A204.1 (cell line): ENCODE results near the gene MYLK.
"Not testable (repeated sequence)": the region's sequence is repeated elsewhere in the genome, so short reads cannot be mapped to it uniquely, and the experiment has no call there.

Experiments used
- FAIRE-seq: peaks from 2 replicates; lab custom pipeline; 2012; peaks lifted over from hg19 to GRCh38; lab: Jason Lieb, UNC

MYLK gene

GRCh38 chr3:123722456-123722855 lies 161.7 kb downstream of the MYLK start:
- FAIRE-seq = no peak

GRCh38 chr3:123722021-123722420 lies 162.1 kb downstream of the MYLK start:
- FAIRE-seq = no peak

GRCh38 chr3:123721095-123721689 lies 162.9 kb downstream of the MYLK start:
- FAIRE-seq = not testable (repeated sequence)

GRCh38 chr3:123720638-123721037 lies 163.5 kb downstream of the MYLK start:
- no peak for FAIRE-seq

- no peak for FAIRE-seq
Measured at GRCh38 chr3:123719862-123720453, 164.2 kb downstream of the MYLK start.

GRCh38 chr3:123719061-123719756 lies 164.9 kb downstream of the MYLK start:
- not testable (repeated sequence) for FAIRE-seq

GRCh38 chr3:123718108-123718507 lies 166.0 kb downstream of the MYLK start:
- no peak for FAIRE-seq

GRCh38 chr3:123717451-123717850 lies 166.7 kb downstream of the MYLK start:
- FAIRE-seq = not testable (repeated sequence)

GRCh38 chr3:123716411-123716810 lies 167.7 kb downstream of the MYLK start:
- no peak for FAIRE-seq

GRCh38 chr3:123713211-123713610 lies 170.9 kb downstream of the MYLK start:
- no peak for FAIRE-seq

- no peak for FAIRE-seq
Measured at GRCh38 chr3:123712077-123712860, 171.9 kb downstream of the MYLK start.

GRCh38 chr3:123711356-123711755 lies 172.8 kb downstream of the MYLK start:
- no peak for FAIRE-seq

GRCh38 chr3:123708531-123708930 lies 175.6 kb downstream of the MYLK start:
- FAIRE-seq = no peak

- not testable (repeated sequence) for FAIRE-seq
Measured at GRCh38 chr3:123707641-123708040, 176.5 kb downstream of the MYLK start.

- no peak for FAIRE-seq
Measured at GRCh38 chr3:123706871-123707270, 177.3 kb downstream of the MYLK start.

- no peak for FAIRE-seq
Measured at GRCh38 chr3:123705488-123706285, 178.4 kb downstream of the MYLK start.

GRCh38 chr3:123703663-123704062 lies 180.5 kb downstream of the MYLK start:
- FAIRE-seq = not testable (repeated sequence)

GRCh38 chr3:123702720-123703119 lies 181.4 kb downstream of the MYLK start:
- no peak for FAIRE-seq

- not testable (repeated sequence) for FAIRE-seq
Measured at GRCh38 chr3:123702057-123702456, 182.1 kb downstream of the MYLK start.

GRCh38 chr3:123700791-123701722 lies 183.1 kb downstream of the MYLK start:
- no peak for FAIRE-seq

- FAIRE-seq = no peak
Measured at GRCh38 chr3:123698813-123699212, 185.3 kb downstream of the MYLK start.
